COLO829 (cell line): Measurements from ENCODE around the gene LCE2C.
"Not testable (repeated sequence)": the region's sequence is repeated elsewhere in the genome, so short reads cannot be mapped to it uniquely, and the experiment has no call there.

Experiments used
- DNase-seq: peaks from one replicate; pipeline ENCODE4 v3.0.0; 2012; ENCODE audit warnings: low spot score

Gene LCE2C

GRCh38 chr1:152674983-152675382 lies at the start of gene LCE2C:
TSS of gene LCE2C (plus strand) at chr1:152675279. CDS start at chr1:152676016, 737 bp downstream.
- DNase-seq: not testable (repeated sequence)

- no peak for DNase-seq
Measured at GRCh38 chr1:152626744-152627143, 48.3 kb upstream of the LCE2C start.

- DNase-seq: no peak
Measured at GRCh38 chr1:152630596-152630995, 44.5 kb upstream of the LCE2C start.

GRCh38 chr1:152640351-152640750 lies 34.7 kb upstream of the LCE2C start:
- no peak for DNase-seq

- DNase-seq: no peak
Measured at GRCh38 chr1:152643945-152644344, 31.1 kb upstream of the LCE2C start.

GRCh38 chr1:152645146-152645545 lies 29.9 kb upstream of the LCE2C start:
- DNase-seq: no peak

GRCh38 chr1:152646656-152647055 lies 28.4 kb upstream of the LCE2C start:
- DNase-seq: no peak

- peak; percentile 73 for DNase-seq
Measured at GRCh38 chr1:152654110-152654509, 21.0 kb upstream of the LCE2C start.

- DNase-seq: no peak
Measured at GRCh38 chr1:152656459-152656858, 18.6 kb upstream of the LCE2C start.

GRCh38 chr1:152657677-152658076 lies 17.4 kb upstream of the LCE2C start:
- DNase-seq: no peak

GRCh38 chr1:152658649-152659048 lies 16.4 kb upstream of the LCE2C start:
- DNase-seq: no peak

- no peak for DNase-seq
Measured at GRCh38 chr1:152663098-152663497, 12.0 kb upstream of the LCE2C start, which contains the start of gene LCE2D. TSS of gene LCE2D (plus strand) at chr1:152663380. CDS start at chr1:152664106, 726 bp downstream.

GRCh38 chr1:152666171-152666570 lies 8.9 kb upstream of the LCE2C start:
- DNase-seq: not testable (repeated sequence)

GRCh38 chr1:152667648-152668047 lies 7.4 kb upstream of the LCE2C start:
- DNase-seq: no peak

GRCh38 chr1:152673016-152673415 lies 2.1 kb upstream of the LCE2C start:
- DNase-seq: no peak

GRCh38 chr1:152679459-152679858 lies 4.4 kb downstream of the LCE2C start:
- no peak for DNase-seq

- no peak for DNase-seq
Measured at GRCh38 chr1:152681616-152682015, 6.5 kb downstream of the LCE2C start.

GRCh38 chr1:152683846-152684245 lies 8.8 kb downstream of the LCE2C start:
- DNase-seq: no peak

GRCh38 chr1:152685823-152686222 lies 10.7 kb downstream of the LCE2C start, which contains the start of gene LCE2B:
TSS of gene LCE2B (plus strand) at chr1:152686123. CDS start at chr1:152686844, 721 bp downstream.
- not testable (repeated sequence) for DNase-seq

GRCh38 chr1:152697701-152698600 lies 22.9 kb downstream of the LCE2C start, which contains the start of gene LCE2A:
TSS of gene LCE2A (plus strand) at chr1:152698345. CDS start at chr1:152698902, 557 bp downstream.
- no peak for DNase-seq

GRCh38 chr1:152699746-152700145 lies 24.7 kb downstream of the LCE2C start:
- no peak for DNase-seq

GRCh38 chr1:152707860-152708259 lies 32.8 kb downstream of the LCE2C start, which contains the start of gene LCE4A:
TSS of gene LCE4A (plus strand) at chr1:152708160. CDS start at chr1:152709076, 916 bp downstream.
- no peak for DNase-seq

GRCh38 chr1:152718238-152718637 lies 43.2 kb downstream of the LCE2C start:
- DNase-seq: no peak
